ENCODE data around the gene ZC3H12D. TPM values are rescaled to one million over a fixed set of nuclear protein-coding genes. Genes with fewer than 3 reads are reported as not detected.

ZC3H12D gene
- polyA plus RNA-seq, 1 of the 3 experiments (the other 2 are of a cell fraction): 0.03 TPM

- peaks cover 6% of the 10 kb centered on the region for H3F3A ChIP-seq (replicated peaks; ENCODE audit: insufficient read depth)
- H3K4me3 ChIP-seq (ENCODE audit: low read depth in 2 of 2, low read length in 1 of 2): no peak overlapping the region
- no peaks in the 10 kb centered on the region for H3K9me2 ChIP-seq
- H3K27me3 ChIP-seq (ENCODE audit: insufficient read depth): no peaks in the 10 kb centered on the region
- DNase-seq: no peak
- peaks cover 3 to 14% of the 10 kb centered on the region in 2 experiments; a peak in 2 of 4 replicates for H3K4me1 ChIP-seq (ENCODE audit: control insufficient read depth in 1 of 2, insufficient read depth in 2 of 2, low read depth in 1 of 2, low read length in 1 of 2)
- ChIA-PET CTCF (no interaction called here), POLR2A (no interaction called here)
- H3K4me2 ChIP-seq: no peak overlapping the region
- H3K9ac ChIP-seq: no peak overlapping the region
- WGBS (ENCODE audit: low lambda C conversion rate): 96% methylated on average over 16 of the region's 49 CpGs
- no peak overlapping the region for H2AFZ ChIP-seq (ENCODE audit: low read depth)
- no peaks in the 10 kb centered on the region for H4K20me1 ChIP-seq (ENCODE audit: insufficient read depth)
- no peaks in the 10 kb centered on the region for H3K9me3 ChIP-seq
- H3K79me2 ChIP-seq (ENCODE audit: insufficient read depth): no peaks in the 10 kb centered on the region
- TF ChIP-seq, protein P1, sequence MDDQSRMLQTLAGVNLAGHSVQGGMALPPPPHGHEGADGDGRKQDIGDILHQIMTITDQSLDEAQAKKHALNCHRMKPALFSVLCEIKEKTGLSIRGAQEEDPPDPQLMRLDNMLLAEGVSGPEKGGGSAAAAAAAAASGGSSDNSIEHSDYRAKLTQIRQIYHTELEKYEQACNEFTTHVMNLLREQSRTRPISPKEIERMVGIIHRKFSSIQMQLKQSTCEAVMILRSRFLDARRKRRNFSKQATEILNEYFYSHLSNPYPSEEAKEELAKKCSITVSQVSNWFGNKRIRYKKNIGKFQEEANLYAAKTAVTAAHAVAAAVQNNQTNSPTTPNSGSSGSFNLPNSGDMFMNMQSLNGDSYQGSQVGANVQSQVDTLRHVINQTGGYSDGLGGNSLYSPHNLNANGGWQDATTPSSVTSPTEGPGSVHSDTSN (IDR thresholded peaks at IDR 0.05): no peak
- TF ChIP-seq GATA2 (CRISPR knock-in tag; IDR thresholded peaks at IDR 0.05) (no peak), RXRA (IDR thresholded peaks at IDR 0.05; ENCODE audit: borderline replicate concordance, low read depth) (no peak), POLR2AphosphoS5 (IDR thresholded peaks at IDR 0.05; ENCODE audit: low read depth, low read length) (no peak), FOXM1 (IDR thresholded peaks at IDR 0.05; ENCODE audit: low read depth) (no peak), NRF1 (IDR thresholded peaks at IDR 0.05; ENCODE audit: low read depth, low read length) (no peak), MXI1 (IDR thresholded peaks at IDR 0.05; ENCODE audit: low read depth, low read length) (no peak)
- no peak overlapping the region for H3K27ac ChIP-seq (ENCODE audit: low read depth in 2 of 2, low read length in 1 of 2)
- no peaks in the 10 kb centered on the region for H3K36me3 ChIP-seq (replicated peaks in 1 of 2; ENCODE audit: control insufficient read depth in 1 of 2, insufficient read depth in 2 of 2, low read length in 1 of 2)
Observed at GRCh38 chr6:149456311-149457021, 28.3 kb downstream of the ZC3H12D start.

DNA sequence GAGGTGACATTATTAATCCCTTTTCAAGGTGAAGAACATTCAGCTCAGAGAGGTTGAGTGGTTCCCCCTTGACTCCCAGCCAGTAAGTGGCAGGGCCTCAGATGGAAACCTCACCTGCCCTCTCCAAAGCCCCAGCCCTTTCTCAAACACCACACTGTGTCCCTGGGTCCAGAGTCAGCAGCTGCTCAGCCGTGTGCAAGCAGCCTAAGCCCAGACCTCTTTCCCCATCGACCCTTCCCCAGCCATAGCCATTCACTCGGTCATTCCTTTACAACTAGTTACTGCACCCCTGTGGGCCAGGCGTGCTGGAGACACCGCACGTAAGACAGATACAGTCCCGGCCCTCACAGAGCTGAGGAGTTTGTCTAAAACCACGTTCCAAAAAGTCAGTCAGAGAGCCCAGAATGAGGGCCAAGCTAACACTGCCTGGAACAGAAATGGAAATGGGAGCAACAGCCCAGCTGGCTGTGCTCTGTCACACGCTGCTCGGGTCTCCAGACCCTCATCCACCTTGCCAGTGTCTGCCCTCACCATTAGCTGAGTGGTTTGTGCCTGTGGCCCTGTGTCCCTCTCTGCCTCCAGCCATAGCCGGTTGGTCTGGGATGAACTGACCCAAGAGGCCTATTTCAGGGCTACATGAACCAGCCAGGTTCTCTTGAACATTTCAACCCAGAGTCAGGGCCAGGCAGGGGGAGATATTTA, 29.6 kb downstream of the ZC3H12D start:
- WGBS (ENCODE audit: low lambda C conversion rate): 91% methylated on average over 10 of the region's 11 CpGs
- Histone ChIP-seq H3K9me2 (no peaks in the 10 kb centered on the region), H3K36me3 (replicated peaks in 1 of 2; ENCODE audit: control insufficient read depth in 1 of 2, insufficient read depth in 2 of 2, low read length in 1 of 2) (no peaks in the 10 kb centered on the region), H3K27ac (ENCODE audit: low read depth in 2 of 2, low read length in 1 of 2) (peak overlapping the region in 1 of 2 experiments; percentile 16; a peak in 2 of 4 replicates), H3K4me1 (ENCODE audit: control insufficient read depth in 1 of 2, insufficient read depth in 2 of 2, low read depth in 1 of 2, low read length in 1 of 2) (peaks cover 3 to 19% of the 10 kb centered on the region in 2 experiments; a peak in 2 of 4 replicates), H3K9ac (no peak overlapping the region), H3K4me3 (ENCODE audit: low read depth in 2 of 2, low read length in 1 of 2) (no peak overlapping the region), H3K4me2 (no peak overlapping the region; the same call in 1 of the 2 replicates), H3K27me3 (ENCODE audit: insufficient read depth) (no peaks in the 10 kb centered on the region), H3K79me2 (ENCODE audit: insufficient read depth) (no peaks in the 10 kb centered on the region), H4K20me1 (ENCODE audit: insufficient read depth) (no peaks in the 10 kb centered on the region), H3F3A (replicated peaks; ENCODE audit: insufficient read depth) (peaks cover 6% of the 10 kb centered on the region), H3K9me3 (no peaks in the 10 kb centered on the region), H2AFZ (ENCODE audit: low read depth) (peak overlapping the region; percentile 67; the same call in 1 of the 2 replicates)
- CTCF ChIA-PET: interaction anchor here (1.2 kb wide), 1 partner anchor 23 kb away, joined by 5 read pairs; no protein-coding TSS in a partner anchor
- no peak for DNase-seq
- POLR2A ChIA-PET: no interaction called here
- TF ChIP-seq IRF3 (IDR thresholded peaks at IDR 0.05; ENCODE audit: low read depth, low read length) (no peak), ELF1 (IDR thresholded peaks at IDR 0.05) (no peak), MXI1 (IDR thresholded peaks at IDR 0.05; ENCODE audit: low read depth, low read length) (no peak), POLR2AphosphoS5 (IDR thresholded peaks at IDR 0.05; ENCODE audit: low read depth, low read length) (no peak), RAD21 (IDR thresholded peaks at IDR 0.05; ENCODE audit: low read length) (no peak), ZBTB33 (IDR thresholded peaks at IDR 0.05; ENCODE audit: borderline replicate concordance, low read depth) (no peak), FOXM1 (IDR thresholded peaks at IDR 0.05; ENCODE audit: low read depth) (no peak), FOSL2 (IDR thresholded peaks at IDR 0.05; ENCODE audit: borderline replicate concordance, low read depth) (no peak)
